Hepatocyte (in vitro differentiated cells): Measurements from ENCODE around the gene ANO7. TPM values are rescaled to one million over a fixed set of nuclear protein-coding genes. Genes with fewer than 3 reads are reported as not detected.

Experiments used
- DNase-seq: peaks from one replicate; pipeline ENCODE4 v3.0.0-alpha.2; 2016; ENCODE audit warnings: low spot score
- H2AFZ ChIP-seq: fragments of 200-600 bp; sonication (generic); 2 replicates; pipeline ENCODE4 v1.6.0; 2016; ENCODE audit warnings: antibody characterized with exemption, mild to moderate bottlenecking
- H3K27ac ChIP-seq: fragments of 200-600 bp; sonication (generic); 2 replicates; pipeline ENCODE4 v1.5.1; 2016; ENCODE audit warnings: mild to moderate bottlenecking
- H3K27me3 ChIP-seq: fragments of 200-600 bp; sonication (generic); 2 replicates; pipeline ENCODE4 v1.6.1; 2016
- H3K36me3 ChIP-seq: fragments of 200-600 bp; sonication (generic); replicated peaks from 2 replicates; pipeline ENCODE4 v1.5.1; 2016; ENCODE audit warnings: low read depth; ENCODE audit not compliant: insufficient read depth
- H3K4me1 ChIP-seq: fragments of 200-600 bp; sonication (generic); 2 replicates; pipeline ENCODE4 v1.5.1; 2016; ENCODE audit warnings: mild to moderate bottlenecking, moderate library complexity; ENCODE audit not compliant: insufficient read depth
- H3K4me2 ChIP-seq: fragments of 200-600 bp; sonication (generic); 2 replicates; pipeline ENCODE4 v1.6.0; 2016
- H3K4me3 ChIP-seq: fragments of 200-600 bp; sonication (generic); 2 replicates; pipeline ENCODE4 v1.5.1; 2016; ENCODE audit warnings: mild to moderate bottlenecking
- H3K79me2 ChIP-seq: fragments of 200-600 bp; sonication (generic); 2 replicates; pipeline ENCODE4 v1.6.0; 2017; ENCODE audit warnings: mild to moderate bottlenecking
- H3K9me2 ChIP-seq: fragments of 200-600 bp; sonication (generic); replicated peaks from 2 replicates; pipeline ENCODE4 v1.6.0; 2017; ENCODE audit warnings: mild to moderate bottlenecking; ENCODE audit not compliant: insufficient read depth
- H3K9me3 ChIP-seq: fragments of 200-600 bp; sonication (generic); 2 replicates; pipeline ENCODE4 v1.5.1; 2016; ENCODE audit warnings: low read depth, mild to moderate bottlenecking
- H4K20me1 ChIP-seq: fragments of 200-600 bp; sonication (generic); 2 replicates; pipeline ENCODE4 v1.6.0; 2016; ENCODE audit warnings: mild to moderate bottlenecking; ENCODE audit not compliant: insufficient read depth, poor library complexity, severe bottlenecking
- CTCF ChIP-seq: fragments of 200-600 bp; sonication (generic); IDR thresholded peaks from 2 replicates; pipeline ENCODE4 v1.5.1; 2016; ENCODE audit warnings: antibody characterized with exemption, mild to moderate bottlenecking; ENCODE audit not compliant: poor library complexity
- EZH2 ChIP-seq: fragments of 200-600 bp; sonication (generic); IDR thresholded peaks from 2 replicates; pipeline ENCODE4 v1.6.1; 2016; ENCODE audit warnings: antibody characterized with exemption, mild to moderate bottlenecking, borderline replicate concordance
- EZH2phosphoT487 ChIP-seq: fragments of 200-600 bp; sonication (generic); IDR thresholded peaks from one replicate; pipeline ENCODE4 v1.6.1; 2018; ENCODE audit warnings: antibody characterized with exemption, mild to moderate bottlenecking, low read depth, moderate library complexity; ENCODE audit not compliant: unreplicated experiment, severe bottlenecking
- WGBS: methylation state at CpG from one replicate; pipeline ENCODE4 v1.1.6; 2016; ENCODE audit warnings: low lambda C conversion rate; ENCODE audit errors: missing lambda C conversion rate; 5-methylcytosine and 5-hydroxymethylcytosine counted together
- polyA plus RNA-seq: library from polyadenylated mRNA; unstranded; fragments of >200 nt; fragmentation: Nextera tagmentation; extraction: Ambion mirVana; gene quantifications from 2 replicates; pipeline ENCODE4 v1.2.1, GENCODE V29; 2016
- total RNA-seq: library from RNA; depleted of rRNA; stranded (reverse); fragments of >200 nt; gene quantifications from 2 replicates; pipeline ENCODE4 v1.2.3, GENCODE V29; 2014

Gene ANO7
- total and polyA plus RNA-seq, 2 experiments from 2014 or later = 1.00 to 1.4 TPM

- peaks cover 26% of the 10 kb centered on the region for H4K20me1 ChIP-seq
- H3K9me3 ChIP-seq = no peaks in the 10 kb centered on the region
- H3K79me2 ChIP-seq = no peaks in the 10 kb centered on the region
- H3K27ac ChIP-seq = no peak overlapping the region
- TF ChIP-seq CTCF (no peak), EZH2phosphoT487 (no peak), EZH2 (no peak)
- no peak overlapping the region for H3K4me3 ChIP-seq
- H3K36me3 ChIP-seq = no peaks in the 10 kb centered on the region
- no peaks in the 10 kb centered on the region for H3K27me3 ChIP-seq
- no peaks in the 10 kb centered on the region for H3K9me2 ChIP-seq
- WGBS = 92% methylated on average over 21 of the region's 21 CpGs
- DNase-seq = no peak
- no peak overlapping the region for H3K4me2 ChIP-seq
- H2AFZ ChIP-seq = no peak overlapping the region
- H3K4me1 ChIP-seq = no peaks in the 10 kb centered on the region
These were observed 45.8 kb downstream of the ANO7 start for GRCh38 chr2:241234066-241234790.

- H3K36me3 ChIP-seq = no peaks in the 10 kb centered on the region
- H3K79me2 ChIP-seq = no peaks in the 10 kb centered on the region
- H3K4me2 ChIP-seq = no peak overlapping the region
- DNase-seq = no peak
- H2AFZ ChIP-seq = no peak overlapping the region
- no peak for TF ChIP-seq EZH2
- no peak for TF ChIP-seq EZH2phosphoT487
- TF ChIP-seq CTCF = no peak
- H3K9me3 ChIP-seq = no peaks in the 10 kb centered on the region
- H3K27me3 ChIP-seq = no peaks in the 10 kb centered on the region
- H3K9me2 ChIP-seq = no peaks in the 10 kb centered on the region
- H3K27ac ChIP-seq = no peak overlapping the region
- no peaks in the 10 kb centered on the region for H3K4me1 ChIP-seq
- no peak overlapping the region for H3K4me3 ChIP-seq
- peaks cover 34% of the 10 kb centered on the region for H4K20me1 ChIP-seq
- 96% methylated on average over 26 of the region's 26 CpGs for WGBS
These were observed 46.7 kb downstream of the ANO7 start for GRCh38 chr2:241234962-241235740.

- H3K79me2 ChIP-seq = peaks cover 5% of the 10 kb centered on the region
- H3K9me2 ChIP-seq = no peaks in the 10 kb centered on the region
- H3K27ac ChIP-seq = no peak overlapping the region
- H3K4me1 ChIP-seq = no peaks in the 10 kb centered on the region
- 94% methylated on average over 30 of the region's 30 CpGs for WGBS
- no peak overlapping the region for H2AFZ ChIP-seq
- TF ChIP-seq CTCF (no peak), EZH2 (no peak), EZH2phosphoT487 (no peak)
- H4K20me1 ChIP-seq = peaks cover 42% of the 10 kb centered on the region
- H3K4me2 ChIP-seq = no peak overlapping the region
- H3K9me3 ChIP-seq = no peaks in the 10 kb centered on the region
- no peak for DNase-seq
- no peaks in the 10 kb centered on the region for H3K36me3 ChIP-seq
- no peaks in the 10 kb centered on the region for H3K27me3 ChIP-seq
- no peak overlapping the region for H3K4me3 ChIP-seq
These were observed 47.5 kb downstream of the ANO7 start for GRCh38 chr2:241235859-241236593.
